ENCODE results near the gene SLU7.

DNA sequence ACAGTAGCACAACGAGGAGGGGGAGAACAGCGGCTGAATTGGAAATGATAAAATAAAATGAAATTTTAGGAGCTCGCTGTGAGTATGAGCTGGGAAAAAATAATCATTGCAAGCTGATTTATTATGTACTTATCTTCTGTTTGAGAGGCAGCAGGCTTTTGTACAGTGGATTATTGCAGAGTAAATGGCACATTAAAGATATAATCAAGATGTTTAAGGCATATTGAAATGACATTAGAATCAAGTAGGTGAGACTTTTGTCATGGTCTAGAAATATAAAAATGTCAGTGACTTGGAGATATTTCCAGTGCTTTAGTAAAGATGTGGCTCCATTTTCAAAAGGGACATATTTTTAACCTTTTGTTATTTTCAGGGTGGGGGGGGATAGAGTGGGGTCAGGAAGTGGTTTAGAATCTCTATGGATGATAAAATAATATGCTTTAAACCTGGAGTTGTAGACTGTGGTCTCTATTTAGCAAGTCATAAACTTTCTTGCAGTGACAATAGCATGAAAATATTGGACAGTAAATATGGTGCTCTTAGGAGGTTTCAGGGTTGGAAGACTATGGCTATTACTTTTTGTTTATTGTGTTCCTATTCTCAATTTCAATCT is 49.6 kb upstream of the SLU7 start:
- TF ChIP-seq POLR2AphosphoS5 (IDR thresholded peaks at IDR 0.05; ENCODE audit: low read depth) = no peak
- no peak for TF ChIP-seq GABPA (IDR thresholded peaks at IDR 0.05; ENCODE audit: low read depth)
- TF ChIP-seq, protein P1, sequence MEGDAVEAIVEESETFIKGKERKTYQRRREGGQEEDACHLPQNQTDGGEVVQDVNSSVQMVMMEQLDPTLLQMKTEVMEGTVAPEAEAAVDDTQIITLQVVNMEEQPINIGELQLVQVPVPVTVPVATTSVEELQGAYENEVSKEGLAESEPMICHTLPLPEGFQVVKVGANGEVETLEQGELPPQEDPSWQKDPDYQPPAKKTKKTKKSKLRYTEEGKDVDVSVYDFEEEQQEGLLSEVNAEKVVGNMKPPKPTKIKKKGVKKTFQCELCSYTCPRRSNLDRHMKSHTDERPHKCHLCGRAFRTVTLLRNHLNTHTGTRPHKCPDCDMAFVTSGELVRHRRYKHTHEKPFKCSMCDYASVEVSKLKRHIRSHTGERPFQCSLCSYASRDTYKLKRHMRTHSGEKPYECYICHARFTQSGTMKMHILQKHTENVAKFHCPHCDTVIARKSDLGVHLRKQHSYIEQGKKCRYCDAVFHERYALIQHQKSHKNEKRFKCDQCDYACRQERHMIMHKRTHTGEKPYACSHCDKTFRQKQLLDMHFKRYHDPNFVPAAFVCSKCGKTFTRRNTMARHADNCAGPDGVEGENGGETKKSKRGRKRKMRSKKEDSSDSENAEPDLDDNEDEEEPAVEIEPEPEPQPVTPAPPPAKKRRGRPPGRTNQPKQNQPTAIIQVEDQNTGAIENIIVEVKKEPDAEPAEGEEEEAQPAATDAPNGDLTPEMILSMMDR (IDR thresholded peaks at IDR 0.05; ENCODE audit: insufficient read depth, low read length) = no peak
- TF ChIP-seq, protein P2, sequence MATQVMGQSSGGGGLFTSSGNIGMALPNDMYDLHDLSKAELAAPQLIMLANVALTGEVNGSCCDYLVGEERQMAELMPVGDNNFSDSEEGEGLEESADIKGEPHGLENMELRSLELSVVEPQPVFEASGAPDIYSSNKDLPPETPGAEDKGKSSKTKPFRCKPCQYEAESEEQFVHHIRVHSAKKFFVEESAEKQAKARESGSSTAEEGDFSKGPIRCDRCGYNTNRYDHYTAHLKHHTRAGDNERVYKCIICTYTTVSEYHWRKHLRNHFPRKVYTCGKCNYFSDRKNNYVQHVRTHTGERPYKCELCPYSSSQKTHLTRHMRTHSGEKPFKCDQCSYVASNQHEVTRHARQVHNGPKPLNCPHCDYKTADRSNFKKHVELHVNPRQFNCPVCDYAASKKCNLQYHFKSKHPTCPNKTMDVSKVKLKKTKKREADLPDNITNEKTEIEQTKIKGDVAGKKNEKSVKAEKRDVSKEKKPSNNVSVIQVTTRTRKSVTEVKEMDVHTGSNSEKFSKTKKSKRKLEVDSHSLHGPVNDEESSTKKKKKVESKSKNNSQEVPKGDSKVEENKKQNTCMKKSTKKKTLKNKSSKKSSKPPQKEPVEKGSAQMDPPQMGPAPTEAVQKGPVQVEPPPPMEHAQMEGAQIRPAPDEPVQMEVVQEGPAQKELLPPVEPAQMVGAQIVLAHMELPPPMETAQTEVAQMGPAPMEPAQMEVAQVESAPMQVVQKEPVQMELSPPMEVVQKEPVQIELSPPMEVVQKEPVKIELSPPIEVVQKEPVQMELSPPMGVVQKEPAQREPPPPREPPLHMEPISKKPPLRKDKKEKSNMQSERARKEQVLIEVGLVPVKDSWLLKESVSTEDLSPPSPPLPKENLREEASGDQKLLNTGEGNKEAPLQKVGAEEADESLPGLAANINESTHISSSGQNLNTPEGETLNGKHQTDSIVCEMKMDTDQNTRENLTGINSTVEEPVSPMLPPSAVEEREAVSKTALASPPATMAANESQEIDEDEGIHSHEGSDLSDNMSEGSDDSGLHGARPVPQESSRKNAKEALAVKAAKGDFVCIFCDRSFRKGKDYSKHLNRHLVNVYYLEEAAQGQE (IDR thresholded peaks at IDR 0.05; ENCODE audit: insufficient replicate concordance, low read depth) = no peak
